22Rv1 (cell line): Measurements from ENCODE around the gene IQCB1.

Source experiments
- H3K27ac ChIP-seq: fragments of 450-650 bp; 2 replicates; pipeline ENCODE4 v1.5.1; 2017
- CTCF ChIP-seq: fragments of 450-650 bp; IDR thresholded peaks from 2 replicates; pipeline ENCODE4 v1.5.1; 2017; ENCODE audit warnings: mild to moderate bottlenecking
- ZFX ChIP-seq: fragments of 450-650 bp; IDR thresholded peaks from 2 replicates; pipeline ENCODE4 v1.6.1; 2017; ENCODE audit warnings: antibody characterized with exemption, borderline replicate concordance

IQCB1 gene

GRCh38 chr3:121835465-121835801, 573 bp upstream of the IQCB1 start:
- TF ChIP-seq CTCF, result no peak
- TF ChIP-seq ZFX, result no peak
- H3K27ac ChIP-seq, result peak overlapping the region; percentile 53; the same call in 1 of the 2 replicates

DNA sequence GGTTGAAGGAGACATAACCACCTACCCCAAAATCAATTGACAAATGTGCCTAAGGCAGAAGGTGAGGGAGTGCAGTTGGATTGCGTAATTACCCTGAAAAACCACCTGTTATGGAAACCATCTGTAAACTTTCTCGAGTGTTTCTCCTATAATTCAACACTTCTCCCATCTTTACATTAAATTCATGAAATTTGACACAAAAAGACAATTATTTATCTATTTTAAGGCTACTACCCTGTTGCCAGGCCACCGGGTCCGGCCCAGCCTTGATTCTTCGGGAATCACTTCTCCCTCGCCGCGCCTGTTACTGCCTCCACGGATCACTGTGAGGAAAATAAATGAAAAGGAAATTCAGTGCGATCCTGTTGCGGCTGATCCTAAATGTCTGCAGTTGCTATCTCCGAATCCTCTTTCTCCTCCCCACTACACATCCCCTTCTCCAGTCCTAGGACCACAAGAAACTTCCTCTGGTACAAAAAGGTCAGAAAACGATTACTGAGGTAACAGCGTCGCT, 646 bp downstream of the IQCB1 start:
- peak overlapping the region; percentile 53 for H3K27ac ChIP-seq
- TF ChIP-seq ZFX, result no peak

DNA sequence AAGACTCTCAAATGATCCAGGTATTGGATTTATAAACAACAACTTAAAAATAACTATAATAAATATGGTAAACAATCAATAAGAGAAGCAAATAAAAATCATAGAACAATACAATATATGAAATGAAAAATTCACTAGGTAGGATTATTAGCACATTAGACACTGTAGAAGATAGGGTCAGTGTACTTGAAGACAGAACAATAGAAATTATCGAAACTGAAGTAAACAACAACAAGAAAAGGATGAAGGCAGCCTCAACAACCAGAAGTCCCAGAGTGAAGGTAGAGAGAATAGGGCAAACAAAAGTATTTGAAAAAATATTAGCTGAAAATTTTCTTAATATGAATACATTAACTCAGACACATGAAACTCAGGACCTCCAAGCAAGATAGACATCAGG, 11.9 kb downstream of the IQCB1 start:
- TF ChIP-seq ZFX (no peak), CTCF (no peak)
- H3K27ac ChIP-seq, result no peak overlapping the region

GRCh38 chr3:121821421-121822199, 13.2 kb downstream of the IQCB1 start:
- TF ChIP-seq ZFX, result no peak
- TF ChIP-seq CTCF, result no peak
- no peak overlapping the region for H3K27ac ChIP-seq

- TF ChIP-seq CTCF, result no peak
- TF ChIP-seq ZFX, result no peak
- H3K27ac ChIP-seq, result no peak overlapping the region
Observed at GRCh38 chr3:121819236-121819635, 15.6 kb downstream of the IQCB1 start.

GRCh38 chr3:121818578-121818977, 16.3 kb downstream of the IQCB1 start:
- no peak overlapping the region for H3K27ac ChIP-seq
- TF ChIP-seq CTCF (no peak), ZFX (no peak)

- TF ChIP-seq ZFX, result no peak
- no peak for TF ChIP-seq CTCF
- H3K27ac ChIP-seq, result no peak overlapping the region
Observed at GRCh38 chr3:121817753-121818152, 17.1 kb downstream of the IQCB1 start.
